Memory B cell (primary cell): ENCODE measurements around the gene PTPRH.
A peak's percentile ranks its signal among the peaks of the same experiment; 100 is the strongest.
"Not testable (repeated sequence)": the region's sequence is repeated elsewhere in the genome, so short reads cannot be mapped to it uniquely, and the experiment has no call there.

Experiments used
- ATAC-seq: fragments of 150-1000 bp; cut with Tn5 transposase; 2 replicates; pipeline ENCODE4 v1.10.0; 2021; ENCODE audit warnings: low read depth, mild to moderate bottlenecking, moderate library complexity
- DNase-seq, 2 donors: peaks; one replicate each; pipeline ENCODE4 v3.0.0; 2022; ENCODE audit warnings: low spot score in 2 of 2
- H3K27ac Mint-ChIP-seq: one replicate; pipeline ENCODE4 v1.8.0; 2022; ENCODE audit warnings: mild to moderate bottlenecking, moderate library complexity, mixed read lengths
- H3K27me3 Mint-ChIP-seq: one replicate; pipeline ENCODE4 v1.8.0; 2022; ENCODE audit warnings: mixed read lengths
- H3K36me3 Mint-ChIP-seq: one replicate; pipeline ENCODE4 v1.8.0; 2022; ENCODE audit warnings: mild to moderate bottlenecking, mixed read lengths
- H3K4me1 Mint-ChIP-seq: one replicate; pipeline ENCODE4 v1.8.0; 2022; ENCODE audit warnings: mixed read lengths
- H3K4me3 Mint-ChIP-seq: one replicate; pipeline ENCODE4 v1.8.0; 2022; ENCODE audit warnings: mild to moderate bottlenecking, moderate library complexity, mixed read lengths
- H3K9me3 Mint-ChIP-seq: one replicate; pipeline ENCODE4 v1.8.0; 2022; ENCODE audit warnings: mixed read lengths

PTPRH gene

DNA sequence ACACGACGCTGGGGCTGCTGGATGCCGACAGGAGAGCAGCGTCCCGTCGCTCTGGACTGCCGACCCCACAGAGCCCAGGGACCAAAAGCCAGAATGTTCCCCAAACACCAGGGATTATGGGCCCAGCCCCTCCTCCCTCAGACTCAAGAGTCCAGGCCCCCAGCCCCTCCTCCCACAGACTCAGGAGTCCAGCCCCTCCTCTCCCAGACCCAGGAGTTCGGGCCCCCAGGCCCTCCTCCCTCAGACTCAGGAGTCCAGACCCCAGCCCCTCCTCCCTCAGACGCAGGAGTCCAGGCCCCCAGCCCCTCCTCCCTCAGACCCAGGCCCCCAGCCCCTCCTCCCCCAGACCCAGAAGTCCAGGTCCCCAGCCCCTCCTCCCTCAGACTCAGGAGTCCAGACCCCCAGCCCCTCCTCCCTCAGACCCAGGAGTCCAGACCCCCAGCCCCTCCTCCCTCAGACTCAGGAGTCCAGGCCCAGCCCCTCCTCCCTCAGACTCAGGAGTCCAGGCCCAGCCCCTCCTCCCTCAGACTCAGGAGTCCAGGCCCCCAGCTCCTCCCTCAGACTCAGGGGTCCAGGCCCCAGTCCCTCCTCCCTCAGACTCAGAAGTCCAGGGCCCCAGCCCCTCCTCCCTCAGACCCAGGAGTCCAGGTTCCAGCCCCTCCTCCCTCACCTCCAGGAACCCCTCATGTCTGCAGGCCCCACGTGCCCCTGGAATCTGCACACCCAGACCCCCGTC is 15.5 kb upstream of the PTPRH start:
- H3K36me3 Mint-ChIP-seq, result peaks cover 23% of the 10 kb centered on the region
- ATAC-seq, result not testable (repeated sequence)

DNA sequence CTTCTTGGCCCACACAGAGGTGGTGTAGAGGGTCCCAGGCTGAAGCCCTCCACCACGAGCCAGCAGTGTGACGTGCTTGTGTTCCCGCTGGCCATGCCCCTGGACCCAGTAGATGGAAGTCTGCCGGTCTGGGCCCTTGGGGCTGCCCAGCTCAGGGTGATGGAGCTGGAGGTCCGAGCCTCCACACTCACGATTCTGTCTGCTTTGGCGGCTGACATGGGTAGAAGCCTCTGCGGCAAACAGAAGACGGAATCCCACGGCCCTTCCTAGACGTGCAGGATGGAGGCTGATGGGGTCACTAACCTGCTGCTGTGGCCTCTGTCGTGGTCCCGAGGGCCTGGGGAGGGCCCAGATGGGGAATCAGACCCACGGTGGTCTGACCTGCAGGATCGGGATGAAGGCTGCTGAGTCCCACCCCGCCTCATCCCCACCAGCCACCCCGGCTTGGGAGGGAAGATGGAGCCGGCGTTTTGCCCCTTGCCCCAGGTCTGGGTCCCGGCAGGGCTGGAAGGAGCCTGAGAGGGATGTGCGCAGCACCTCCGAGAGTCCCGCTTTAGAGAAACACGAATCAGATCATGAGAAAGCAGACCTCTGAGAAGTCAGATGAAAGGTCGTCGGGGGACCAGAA is 14.9 kb upstream of the PTPRH start:
- Mint-ChIP-seq H3K27ac (no peak overlapping the region), H3K4me3 (no peak overlapping the region), H3K27me3 (no peaks in the 10 kb centered on the region), H3K4me1 (peaks cover 5% of the 10 kb centered on the region), H3K36me3 (peaks cover 21% of the 10 kb centered on the region), H3K9me3 (peaks cover 5% of the 10 kb centered on the region)
- ATAC-seq (no peak), DNase-seq (no peak)

More for the DNA sequence above, 15.5 kb upstream of the PTPRH start:
- not testable (repeated sequence) for H3K4me1 Mint-ChIP-seq, H3K27me3 Mint-ChIP-seq, DNase-seq, H3K9me3 Mint-ChIP-seq, H3K4me3 Mint-ChIP-seq, H3K27ac Mint-ChIP-seq

DNA sequence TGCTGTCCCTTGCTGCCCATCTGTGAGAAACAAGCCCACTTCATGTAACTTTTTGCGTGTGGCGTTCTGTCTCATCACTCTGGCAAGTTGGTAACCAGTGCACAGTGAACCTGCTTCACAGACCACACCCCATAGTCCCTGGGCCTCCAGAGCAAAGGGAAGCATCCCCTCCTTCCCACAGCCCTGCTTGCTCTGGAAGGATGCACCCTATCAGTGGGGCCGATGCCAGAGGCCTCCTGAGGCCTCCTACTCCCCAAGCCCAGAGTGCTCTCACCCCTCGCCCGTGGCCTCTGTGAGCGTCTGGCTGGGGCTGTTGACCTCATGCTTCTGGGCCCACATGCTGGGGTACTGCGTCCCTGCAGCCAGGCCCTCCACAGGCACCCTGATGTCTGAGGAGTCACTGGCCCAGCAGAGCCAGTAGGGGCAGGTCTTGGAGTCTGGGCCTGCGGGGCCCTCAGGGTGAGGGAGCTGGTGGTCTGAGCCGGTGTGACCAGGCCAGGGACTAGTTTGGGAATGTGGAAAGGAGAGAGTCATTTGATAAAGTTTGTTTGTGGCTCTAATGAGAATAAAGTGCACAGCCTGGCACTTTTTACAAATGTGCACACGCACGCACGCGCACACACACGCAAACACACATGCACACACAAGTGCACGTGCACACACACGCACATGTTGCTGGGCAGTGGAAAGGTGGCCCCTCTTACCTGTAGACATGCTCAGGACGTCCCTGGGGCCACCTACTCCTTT is 14.2 kb upstream of the PTPRH start:
- Mint-ChIP-seq H3K4me3 (no peak overlapping the region), H3K9me3 (peaks cover 5% of the 10 kb centered on the region), H3K27ac (no peak overlapping the region), H3K27me3 (no peaks in the 10 kb centered on the region), H3K4me1 (peaks cover 5% of the 10 kb centered on the region), H3K36me3 (peaks cover 19% of the 10 kb centered on the region)
- DNase-seq, result no peak
- no peak for ATAC-seq

DNA sequence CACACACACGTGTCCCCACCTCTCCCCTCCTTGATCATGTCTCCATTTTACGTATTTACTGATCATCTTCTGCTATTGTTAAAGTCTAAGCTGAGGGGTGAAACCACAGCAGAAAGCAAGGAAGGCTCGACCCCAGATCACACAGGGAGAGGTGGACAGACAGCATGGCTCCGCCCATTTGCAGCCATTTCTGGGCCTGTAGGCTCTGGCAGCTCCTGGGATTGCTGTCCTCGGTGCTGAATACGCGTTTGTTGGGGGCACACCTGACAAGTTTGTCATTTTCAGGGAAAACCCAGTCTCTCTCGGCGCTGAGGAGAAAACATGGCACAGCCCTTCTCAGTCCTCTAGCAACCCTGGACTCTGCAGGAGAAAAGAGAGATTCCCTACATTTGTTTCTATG is 11.2 kb upstream of the PTPRH start:
- Mint-ChIP-seq H3K4me1 (peaks cover 11% of the 10 kb centered on the region), H3K27ac (no peak overlapping the region), H3K27me3 (peaks cover 3% of the 10 kb centered on the region), H3K4me3 (no peak overlapping the region), H3K9me3 (peaks cover 8% of the 10 kb centered on the region), H3K36me3 (peaks cover 11% of the 10 kb centered on the region)
- DNase-seq (no peak), ATAC-seq (no peak)

DNA sequence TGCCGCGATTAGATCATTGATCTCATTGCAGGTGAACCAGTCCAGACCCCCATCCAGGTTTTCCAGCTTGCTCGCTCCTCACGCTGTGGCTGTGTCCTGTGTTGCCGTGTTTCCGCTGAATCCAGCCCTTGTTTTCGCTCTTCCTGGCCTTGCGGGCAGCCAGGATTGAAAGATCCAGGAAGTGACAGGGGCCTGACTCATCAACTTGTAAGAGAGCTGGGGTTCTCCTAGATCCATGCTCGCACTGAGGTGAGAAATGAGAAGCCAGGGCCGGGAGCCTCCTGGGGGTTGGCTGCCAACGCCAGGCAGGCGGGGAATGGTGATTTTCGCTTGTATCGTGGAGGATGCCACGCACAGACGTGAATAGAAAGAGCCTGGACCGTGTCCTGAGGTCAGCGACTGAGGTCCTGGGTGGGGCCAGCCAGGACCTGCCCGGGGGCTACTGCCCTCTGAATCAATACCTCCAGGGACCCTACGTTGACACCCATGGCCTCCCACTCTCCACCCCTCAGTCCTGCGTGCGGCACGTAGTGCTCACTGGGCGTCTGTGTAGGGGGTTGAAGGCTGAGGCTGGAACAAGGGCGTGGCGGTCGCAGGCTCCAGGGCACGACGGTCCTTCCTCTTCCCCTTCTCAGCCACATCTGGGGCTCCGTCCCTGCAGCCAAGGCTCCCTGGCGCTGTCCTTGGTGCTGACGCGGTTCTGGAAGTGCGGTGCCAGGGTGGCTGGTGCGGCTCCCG is 7.3 kb upstream of the PTPRH start:
- no peak overlapping the region for H3K4me3 Mint-ChIP-seq
- H3K27me3 Mint-ChIP-seq, result peaks cover 7% of the 10 kb centered on the region
- H3K36me3 Mint-ChIP-seq, result peaks cover 6% of the 10 kb centered on the region
- H3K4me1 Mint-ChIP-seq, result peaks cover 7% of the 10 kb centered on the region
- ATAC-seq (peak; percentile 53), DNase-seq (peak in 1 of 2 donors; percentile 25)
- H3K27ac Mint-ChIP-seq, result peak overlapping the region; percentile 15
- H3K9me3 Mint-ChIP-seq, result peaks cover 9% of the 10 kb centered on the region

DNA sequence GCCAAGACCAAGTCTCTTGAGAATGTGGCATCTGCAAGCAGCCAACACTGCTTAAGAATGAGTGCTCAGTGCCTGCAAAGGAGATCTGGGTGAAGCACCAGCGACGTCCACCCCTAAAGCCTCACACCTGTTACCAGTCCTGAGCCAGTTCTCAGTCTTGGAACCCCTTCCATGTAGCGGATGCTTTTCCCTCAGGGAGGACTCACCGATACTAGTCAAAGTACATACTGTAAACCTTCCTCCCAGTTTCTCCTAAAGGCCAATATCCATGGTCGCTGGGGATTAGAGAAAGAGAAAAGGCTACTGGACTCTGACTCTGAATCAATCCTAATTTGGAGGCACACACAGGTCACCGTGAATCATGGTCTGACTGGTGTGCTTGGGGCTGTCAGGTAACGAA is 4.2 kb upstream of the PTPRH start:
- ATAC-seq (no peak), DNase-seq (no peak)
- peaks cover 7% of the 10 kb centered on the region for H3K4me1 Mint-ChIP-seq
- H3K4me3 Mint-ChIP-seq, result no peak overlapping the region
- no peak overlapping the region for H3K27ac Mint-ChIP-seq
- H3K36me3 Mint-ChIP-seq, result no peaks in the 10 kb centered on the region
- H3K27me3 Mint-ChIP-seq, result peaks cover 13% of the 10 kb centered on the region
- H3K9me3 Mint-ChIP-seq, result peaks cover 5% of the 10 kb centered on the region

DNA sequence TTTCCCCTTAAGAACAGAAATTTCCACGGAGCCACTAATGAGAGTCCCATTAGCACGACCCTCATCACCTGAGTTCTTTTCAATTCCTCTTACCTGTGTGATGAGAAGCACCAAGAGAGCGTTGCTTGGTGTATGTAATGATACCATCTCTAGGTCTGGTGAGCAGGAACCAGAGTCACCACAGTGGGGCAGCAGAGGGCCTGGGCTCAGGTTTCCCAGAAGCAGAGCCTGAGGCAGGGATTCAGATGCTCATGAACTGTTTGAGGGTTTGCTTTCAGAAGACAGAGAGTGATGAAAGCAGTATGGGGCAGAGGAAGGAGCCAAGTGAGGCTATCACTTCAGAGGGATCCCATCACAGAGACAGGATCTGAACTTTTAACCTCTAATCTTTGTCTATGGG is 3.1 kb upstream of the PTPRH start:
- H3K9me3 Mint-ChIP-seq, result peaks cover 5% of the 10 kb centered on the region
- ATAC-seq (peak; percentile 27), DNase-seq (no peak)
- peaks cover 7% of the 10 kb centered on the region for H3K4me1 Mint-ChIP-seq
- peaks cover 13% of the 10 kb centered on the region for H3K27me3 Mint-ChIP-seq
- no peaks in the 10 kb centered on the region for H3K36me3 Mint-ChIP-seq
- no peak overlapping the region for H3K4me3 Mint-ChIP-seq
- H3K27ac Mint-ChIP-seq, result no peak overlapping the region

DNA sequence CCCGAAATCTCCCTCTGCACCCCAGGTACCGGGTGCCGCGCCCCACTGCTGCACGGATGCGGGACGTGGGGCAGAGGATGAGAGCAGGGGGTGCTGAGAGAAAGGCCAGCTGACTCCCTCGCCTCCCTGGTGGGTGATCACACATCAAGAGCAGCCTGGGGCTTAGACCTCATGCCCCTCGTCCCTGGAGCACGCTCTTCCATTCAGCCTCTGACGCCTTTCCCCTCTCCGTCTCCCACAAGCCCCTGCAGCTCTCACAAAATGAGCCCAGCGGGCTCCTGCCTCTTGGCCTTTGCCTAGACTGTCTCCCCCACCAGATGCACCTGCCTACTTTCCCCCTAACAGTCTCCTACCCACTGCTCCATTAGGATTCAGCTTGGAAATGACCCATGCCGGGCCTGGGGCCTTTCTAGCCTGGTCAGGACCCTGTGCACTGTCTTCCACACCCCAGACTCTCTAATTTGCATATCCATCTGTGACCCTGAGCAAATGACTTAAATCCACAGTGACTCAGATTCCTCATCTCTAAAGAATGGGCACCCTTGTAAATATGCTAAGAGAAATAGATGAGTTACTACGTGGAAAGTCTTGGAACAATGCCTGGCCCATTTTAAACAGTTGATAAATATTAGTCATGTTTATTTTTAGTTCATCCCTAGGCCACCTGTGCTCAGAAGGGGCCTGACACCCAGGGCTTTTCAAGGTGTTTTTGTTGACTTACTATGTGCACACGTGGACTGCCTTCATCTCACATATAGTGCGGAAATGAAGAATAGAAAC is 582 bp upstream of the PTPRH start:
- no peak for DNase-seq
- Mint-ChIP-seq H3K4me1 (no peaks in the 10 kb centered on the region), H3K9me3 (peaks cover 2% of the 10 kb centered on the region), H3K4me3 (no peak overlapping the region), H3K27ac (no peak overlapping the region), H3K36me3 (no peaks in the 10 kb centered on the region), H3K27me3 (peaks cover 21% of the 10 kb centered on the region)
- no peak for ATAC-seq

DNA sequence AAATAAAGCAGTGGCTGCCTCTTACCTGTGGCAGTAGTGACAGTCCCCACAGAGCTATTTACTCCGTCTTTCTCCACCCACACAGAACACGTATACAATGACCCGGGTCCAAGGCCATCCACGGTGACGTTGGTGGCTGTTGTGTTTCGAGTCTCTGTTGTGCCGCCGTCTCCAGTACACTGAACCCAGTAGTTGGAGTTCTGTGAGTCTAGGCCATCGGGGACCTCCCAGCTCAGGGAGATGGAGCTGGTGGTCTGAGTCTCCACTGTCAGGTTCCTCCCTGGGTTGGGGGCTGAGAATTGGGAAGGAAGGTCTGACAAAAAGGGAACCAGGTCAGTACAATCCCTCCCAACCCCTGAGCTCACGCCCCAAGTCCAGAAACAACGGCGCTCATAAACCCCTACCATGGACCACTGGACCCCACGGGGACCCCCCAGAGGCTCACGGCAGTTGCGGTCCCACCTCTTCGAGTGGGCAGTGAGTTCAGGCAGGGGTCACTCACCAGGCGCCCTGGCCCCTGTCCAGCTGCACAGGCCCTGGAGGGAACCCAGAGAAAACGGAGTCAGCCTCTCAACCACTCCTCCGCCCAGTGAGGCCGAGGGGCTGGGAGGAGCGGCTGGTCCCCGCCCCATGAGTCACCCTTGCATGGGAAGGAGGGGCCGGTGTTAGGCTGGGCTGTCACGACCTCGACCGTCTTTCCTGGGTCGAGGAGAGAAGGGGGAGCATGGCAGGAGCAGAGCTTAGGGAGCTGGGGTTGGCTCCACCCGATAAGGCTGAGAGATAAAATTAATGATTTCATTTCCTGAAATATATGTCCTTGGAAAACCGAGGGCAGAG is 2.4 kb downstream of the PTPRH start:
- no peak for DNase-seq
- peaks cover 29% of the 10 kb centered on the region for H3K27me3 Mint-ChIP-seq

DNA sequence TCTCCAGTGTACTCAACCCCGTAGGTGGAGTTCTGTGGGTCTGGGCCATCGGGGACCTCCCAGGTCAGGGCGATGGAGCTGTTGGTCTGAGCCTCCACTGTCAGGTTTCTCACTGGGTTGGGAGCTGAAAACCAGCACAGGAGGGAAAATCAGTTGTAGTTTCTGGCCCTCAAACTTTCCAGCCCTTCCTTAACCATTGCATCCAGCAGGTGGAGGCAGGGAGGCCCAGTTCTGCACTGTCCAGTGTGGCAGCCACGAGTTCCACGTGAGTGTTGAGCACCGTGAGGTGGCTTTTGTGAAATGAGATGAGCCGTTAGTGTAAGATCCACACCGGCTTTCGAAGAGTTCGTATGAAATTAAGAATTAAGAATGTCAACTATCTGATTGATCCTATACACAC is 7.1 kb downstream of the PTPRH start:
- not testable (repeated sequence) for H3K4me3 Mint-ChIP-seq, H3K36me3 Mint-ChIP-seq, H3K27ac Mint-ChIP-seq, H3K9me3 Mint-ChIP-seq, H3K4me1 Mint-ChIP-seq, DNase-seq
- peak; percentile 55 for ATAC-seq
- peaks cover 31% of the 10 kb centered on the region for H3K27me3 Mint-ChIP-seq

More for the DNA sequence above, 2.4 kb downstream of the PTPRH start:
- Mint-ChIP-seq H3K4me3 (no peak overlapping the region), H3K27ac (no peak overlapping the region), H3K4me1 (peaks cover 2% of the 10 kb centered on the region), H3K9me3 (peaks cover 2% of the 10 kb centered on the region), H3K36me3 (no peaks in the 10 kb centered on the region)
- ATAC-seq, result no peak

DNA sequence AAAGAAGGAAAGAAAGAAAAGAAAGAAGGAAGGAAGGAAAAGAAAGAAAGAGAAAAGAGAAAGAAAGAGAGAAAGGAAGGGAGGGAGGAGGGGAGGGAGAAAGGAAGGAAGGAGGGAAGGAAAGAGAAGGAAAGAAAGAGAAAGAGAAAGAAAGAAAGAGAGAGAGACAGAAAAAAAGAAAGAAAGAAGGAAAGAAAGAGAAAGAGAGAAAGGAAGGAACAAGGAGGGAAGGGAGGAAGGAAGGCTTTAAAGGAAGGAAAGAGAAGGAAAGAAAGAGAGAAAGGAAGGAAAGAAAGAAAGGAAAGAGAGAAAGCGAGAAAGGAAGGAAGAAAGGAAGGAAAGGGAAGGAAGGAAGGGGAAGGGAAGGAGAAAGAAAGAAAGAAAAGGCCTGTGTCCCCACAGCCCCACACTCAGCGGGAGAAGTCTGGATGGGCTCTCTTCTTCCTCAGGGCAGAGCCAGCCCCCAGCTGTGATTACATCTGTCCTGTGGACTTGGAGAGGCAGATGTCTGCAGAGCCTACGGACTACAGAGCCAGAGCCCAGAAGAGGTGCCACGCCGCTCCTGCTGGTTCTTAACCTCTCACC is 9.6 kb downstream of the PTPRH start:
- no peaks in the 10 kb centered on the region for H3K9me3 Mint-ChIP-seq
- ATAC-seq (no peak), DNase-seq (no peak)
- H3K27me3 Mint-ChIP-seq, result peaks cover 22% of the 10 kb centered on the region
- H3K27ac Mint-ChIP-seq, result no peak overlapping the region
- no peak overlapping the region for H3K4me3 Mint-ChIP-seq
- peaks cover 2% of the 10 kb centered on the region for H3K4me1 Mint-ChIP-seq
- H3K36me3 Mint-ChIP-seq, result no peaks in the 10 kb centered on the region

DNA sequence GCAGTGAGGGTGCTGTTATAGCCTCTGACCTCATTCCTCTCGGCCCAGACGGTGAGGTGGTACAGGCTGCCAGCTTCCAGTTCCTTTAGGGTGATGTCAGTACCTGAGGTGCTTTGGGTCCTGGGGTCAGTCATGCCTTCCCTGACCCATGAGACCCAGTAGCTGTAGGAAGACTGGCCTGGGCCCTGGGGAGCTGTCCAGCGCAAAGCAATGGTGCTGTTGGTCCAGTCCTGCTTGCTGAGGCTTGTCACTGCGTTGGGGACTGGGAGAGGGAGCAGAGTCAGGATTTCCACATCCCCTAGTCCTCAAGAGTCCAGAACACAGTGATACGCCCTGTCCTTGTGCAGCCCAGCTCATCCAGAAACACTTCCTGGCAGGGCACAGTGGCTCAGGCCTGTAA is 10.7 kb downstream of the PTPRH start:
- DNase-seq (no peak), ATAC-seq (no peak)
- Mint-ChIP-seq H3K4me3 (no peak overlapping the region), H3K27me3 (peaks cover 19% of the 10 kb centered on the region), H3K27ac (no peak overlapping the region), H3K9me3 (no peaks in the 10 kb centered on the region), H3K36me3 (no peaks in the 10 kb centered on the region), H3K4me1 (peaks cover 2% of the 10 kb centered on the region)
